Osteocyte (in vitro differentiated cells): ENCODE results near the gene ZNF318. TPM values are rescaled to one million over a fixed set of nuclear protein-coding genes. Genes with fewer than 3 reads are reported as not detected.

Experiments used
- DNase-seq: peaks from one replicate; pipeline ENCODE4 v3.0.0; 2021; ENCODE audit warnings: mixed read lengths; ENCODE audit not compliant: unreplicated experiment; ENCODE audit errors: extremely low spot score
- H3K27ac Mint-ChIP-seq: one replicate; pipeline ENCODE4 v1.8.0; 2021; ENCODE audit warnings: mild to moderate bottlenecking, mixed read lengths; ENCODE audit not compliant: unreplicated experiment
- H3K27me3 Mint-ChIP-seq: one replicate; pipeline ENCODE4 v1.8.0; 2021; ENCODE audit warnings: mixed read lengths; ENCODE audit not compliant: unreplicated experiment
- H3K36me3 Mint-ChIP-seq: one replicate; pipeline ENCODE4 v1.8.0; 2021; ENCODE audit warnings: mixed read lengths; ENCODE audit not compliant: unreplicated experiment
- H3K4me1 Mint-ChIP-seq: one replicate; pipeline ENCODE4 v1.8.0; 2021; ENCODE audit warnings: mixed read lengths; ENCODE audit not compliant: unreplicated experiment
- H3K4me3 Mint-ChIP-seq: one replicate; pipeline ENCODE4 v1.8.0; 2021; ENCODE audit warnings: mild to moderate bottlenecking, moderate library complexity, mixed read lengths; ENCODE audit not compliant: unreplicated experiment
- H3K9me3 Mint-ChIP-seq: one replicate; pipeline ENCODE4 v1.8.0; 2021; ENCODE audit warnings: mixed read lengths; ENCODE audit not compliant: unreplicated experiment
- CTCF ChIP-seq: fragments of 200-600 bp; sonication (generic); IDR thresholded peaks from 2 replicates; pipeline ENCODE4 v1.5.0; 2021; ENCODE audit warnings: antibody characterized with exemption, mild to moderate bottlenecking, moderate library complexity
- total RNA-seq: library from RNA; stranded (reverse); gene quantifications from 2 replicates; pipeline ENCODE4 v1.2.1, GENCODE V29; 2021

ZNF318 gene
- total RNA-seq, 1 donor from 2014 or later, result 25.1 TPM

- no peaks in the 10 kb centered on the region for H3K36me3 Mint-ChIP-seq
- H3K4me3 Mint-ChIP-seq, result no peak overlapping the region
- TF ChIP-seq CTCF, result no peak
- H3K4me1 Mint-ChIP-seq, result no peaks in the 10 kb centered on the region
- no peak for DNase-seq
- H3K27ac Mint-ChIP-seq, result no peak overlapping the region
- H3K27me3 Mint-ChIP-seq, result peaks cover 17% of the 10 kb centered on the region
- H3K9me3 Mint-ChIP-seq, result no peaks in the 10 kb centered on the region
Measured at GRCh38 chr6:43294536-43294935, 74.9 kb downstream of the ZNF318 start.

GRCh38 chr6:43293698-43294097 is 75.7 kb downstream of the ZNF318 start:
- no peak for DNase-seq
- Mint-ChIP-seq H3K4me1 (no peaks in the 10 kb centered on the region), H3K27ac (no peak overlapping the region), H3K27me3 (peaks cover 13% of the 10 kb centered on the region), H3K4me3 (no peak overlapping the region), H3K36me3 (no peaks in the 10 kb centered on the region), H3K9me3 (no peaks in the 10 kb centered on the region)
- no peak for TF ChIP-seq CTCF

- no peak for TF ChIP-seq CTCF
- Mint-ChIP-seq H3K27ac (no peak overlapping the region), H3K4me3 (no peak overlapping the region), H3K9me3 (no peaks in the 10 kb centered on the region), H3K4me1 (no peaks in the 10 kb centered on the region), H3K27me3 (peaks cover 12% of the 10 kb centered on the region), H3K36me3 (no peaks in the 10 kb centered on the region)
- no peak for DNase-seq
Measured at GRCh38 chr6:43292763-43293318, 76.6 kb downstream of the ZNF318 start.

- Mint-ChIP-seq H3K9me3 (no peaks in the 10 kb centered on the region), H3K4me1 (peaks cover 1% of the 10 kb centered on the region), H3K27me3 (peaks cover 12% of the 10 kb centered on the region), H3K4me3 (no peak overlapping the region), H3K36me3 (no peaks in the 10 kb centered on the region), H3K27ac (no peak overlapping the region)
- TF ChIP-seq CTCF, result no peak
- DNase-seq, result no peak
Measured at GRCh38 chr6:43292341-43292740, 77.1 kb downstream of the ZNF318 start.

- H3K4me1 Mint-ChIP-seq, result peaks cover 1% of the 10 kb centered on the region
- H3K4me3 Mint-ChIP-seq, result no peak overlapping the region
- no peaks in the 10 kb centered on the region for H3K36me3 Mint-ChIP-seq
- peaks cover 7% of the 10 kb centered on the region for H3K27me3 Mint-ChIP-seq
- H3K9me3 Mint-ChIP-seq, result no peaks in the 10 kb centered on the region
- TF ChIP-seq CTCF, result no peak
- no peak for DNase-seq
- no peak overlapping the region for H3K27ac Mint-ChIP-seq
Measured at GRCh38 chr6:43291708-43292107, 77.7 kb downstream of the ZNF318 start.
